ENCODE data around the gene CENPQ. TPM values are rescaled to one million over a fixed set of nuclear protein-coding genes. Genes with fewer than 3 reads are reported as not detected.

The CENPQ gene
- total and polyA plus RNA-seq, 2 donors (not counting 1 experiment from before 2014, with no cell fraction given), result 5.3 to 7.3 TPM

DNA sequence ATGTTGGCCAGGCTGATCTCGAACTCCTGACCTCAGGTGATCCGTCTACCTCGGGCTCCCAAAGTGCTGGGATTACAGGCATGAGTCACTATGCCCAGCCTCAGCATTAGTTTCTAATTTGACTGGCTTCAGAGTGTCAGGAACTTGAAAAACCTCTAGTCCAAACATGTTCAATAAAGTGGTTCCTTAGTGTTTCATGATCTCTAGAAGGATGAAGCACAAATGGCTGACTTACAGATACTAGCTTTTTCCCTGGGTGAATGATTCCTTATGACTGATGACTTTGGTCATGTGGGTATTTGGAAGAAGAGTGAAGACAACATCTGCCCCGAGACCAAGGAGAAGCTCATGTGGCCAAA lies 53.0 kb downstream of the CENPQ start:
- no peak for DNase-seq (ENCODE audit: low read depth in 2 of 2)
- Histone ChIP-seq H3K27me3 (ENCODE audit: control insufficient read depth, insufficient read depth, low read length) (no peaks in the 10 kb centered on the region), H3K9ac (ENCODE audit: insufficient read depth, low read length) (no peak overlapping the region), H3K4me1 (ENCODE audit: control insufficient read depth, extremely low read depth, insufficient read depth, low read length) (no peaks in the 10 kb centered on the region), H2AFZ (ENCODE audit: low read length) (no peak overlapping the region), H3K4me2 (ENCODE audit: extremely low read depth, insufficient read depth, low read length) (no peak overlapping the region), H3K36me3 (ENCODE audit: control insufficient read depth, insufficient read depth, low read length) (no peaks in the 10 kb centered on the region), H4K20me1 (ENCODE audit: control insufficient read depth, extremely low read depth, insufficient read depth, low read length) (no peaks in the 10 kb centered on the region), H3K79me2 (ENCODE audit: control insufficient read depth, insufficient read depth, low read length) (no peaks in the 10 kb centered on the region), H3K9me3 (ENCODE audit: control insufficient read depth, insufficient read depth, low read depth, low read length) (no peaks in the 10 kb centered on the region), H3K27ac (ENCODE audit: insufficient read depth, low read length) (no peak overlapping the region), H3K4me3 (replicated peaks in 1 of 4; ENCODE audit: control extremely low read depth in 1 of 4, insufficient read depth in 1 of 4, low read depth in 3 of 4, low read length in 4 of 4) (no peak overlapping the region)
- TF ChIP-seq CTCF (conservative IDR thresholded peaks at IDR 0.05 in 1 of 2, IDR thresholded peaks at IDR 0.05 in 1 of 2; ENCODE audit: low read depth in 1 of 2, low read length in 2 of 2) (no peak), EZH2 (IDR thresholded peaks at IDR 0.05; ENCODE audit: low read length, missing control alignments) (no peak)

- Histone ChIP-seq H3K4me1 (ENCODE audit: control insufficient read depth, extremely low read depth, insufficient read depth, low read length) (no peaks in the 10 kb centered on the region), H3K9me3 (ENCODE audit: control insufficient read depth, insufficient read depth, low read depth, low read length) (no peaks in the 10 kb centered on the region), H3K79me2 (ENCODE audit: control insufficient read depth, insufficient read depth, low read length) (no peaks in the 10 kb centered on the region), H4K20me1 (ENCODE audit: control insufficient read depth, extremely low read depth, insufficient read depth, low read length) (no peaks in the 10 kb centered on the region), H3K27ac (ENCODE audit: insufficient read depth, low read length) (no peak overlapping the region), H3K4me3 (replicated peaks in 1 of 4; ENCODE audit: control extremely low read depth in 1 of 4, insufficient read depth in 1 of 4, low read depth in 3 of 4, low read length in 4 of 4) (no peak overlapping the region), H3K9ac (ENCODE audit: insufficient read depth, low read length) (no peak overlapping the region), H3K27me3 (ENCODE audit: control insufficient read depth, insufficient read depth, low read length) (no peaks in the 10 kb centered on the region), H2AFZ (ENCODE audit: low read length) (no peak overlapping the region), H3K36me3 (ENCODE audit: control insufficient read depth, insufficient read depth, low read length) (no peaks in the 10 kb centered on the region), H3K4me2 (ENCODE audit: extremely low read depth, insufficient read depth, low read length) (no peak overlapping the region)
- no peak for DNase-seq (ENCODE audit: low read depth in 2 of 2)
- no peak for TF ChIP-seq CTCF (conservative IDR thresholded peaks at IDR 0.05 in 1 of 2, IDR thresholded peaks at IDR 0.05 in 1 of 2; ENCODE audit: low read depth in 1 of 2, low read length in 2 of 2)
Observed at GRCh38 chr6:49517919-49518318, 54.7 kb downstream of the CENPQ start.

DNA sequence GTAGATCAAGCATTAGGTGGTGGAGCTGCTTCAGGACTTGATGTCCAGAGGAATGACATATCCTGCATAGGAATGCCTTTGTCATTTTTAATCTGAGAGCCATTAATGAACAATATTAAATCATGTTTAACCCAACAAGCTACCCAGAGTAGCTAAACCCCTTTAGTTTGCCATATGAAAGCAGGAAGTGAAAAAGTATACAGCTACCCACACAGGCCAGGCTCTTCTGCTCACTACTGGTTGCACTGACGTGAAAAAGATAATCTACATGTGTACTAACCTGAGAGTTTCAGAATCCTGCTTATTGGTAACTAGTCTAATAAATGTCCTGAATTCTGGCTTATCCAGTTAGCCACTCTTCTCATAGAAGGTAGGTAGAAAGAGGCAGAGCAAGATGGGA lies 56.5 kb downstream of the CENPQ start:
- Histone ChIP-seq H3K9ac (ENCODE audit: insufficient read depth, low read length) (no peak overlapping the region), H4K20me1 (ENCODE audit: control insufficient read depth, extremely low read depth, insufficient read depth, low read length) (no peaks in the 10 kb centered on the region), H3K27ac (ENCODE audit: insufficient read depth, low read length) (no peak overlapping the region), H2AFZ (ENCODE audit: low read length) (no peak overlapping the region), H3K9me3 (ENCODE audit: control insufficient read depth, insufficient read depth, low read depth, low read length) (no peaks in the 10 kb centered on the region), H3K4me1 (ENCODE audit: control insufficient read depth, extremely low read depth, insufficient read depth, low read length) (no peaks in the 10 kb centered on the region), H3K4me2 (ENCODE audit: extremely low read depth, insufficient read depth, low read length) (no peak overlapping the region), H3K36me3 (ENCODE audit: control insufficient read depth, insufficient read depth, low read length) (no peaks in the 10 kb centered on the region), H3K27me3 (ENCODE audit: control insufficient read depth, insufficient read depth, low read length) (no peaks in the 10 kb centered on the region), H3K4me3 (replicated peaks in 1 of 4; ENCODE audit: control extremely low read depth in 1 of 4, insufficient read depth in 1 of 4, low read depth in 3 of 4, low read length in 4 of 4) (no peak overlapping the region), H3K79me2 (ENCODE audit: control insufficient read depth, insufficient read depth, low read length) (no peaks in the 10 kb centered on the region)
- no peak for DNase-seq (ENCODE audit: low read depth in 2 of 2)
- TF ChIP-seq EZH2 (IDR thresholded peaks at IDR 0.05; ENCODE audit: low read length, missing control alignments), result no peak
- TF ChIP-seq CTCF (conservative IDR thresholded peaks at IDR 0.05 in 1 of 2, IDR thresholded peaks at IDR 0.05 in 1 of 2; ENCODE audit: low read depth in 1 of 2, low read length in 2 of 2), result no peak

Measured in fibroblast of lung (primary cell).